ENCODE measurements around the gene SLC35B2.
A peak's percentile ranks its signal among the peaks of the same experiment; 100 is the strongest.
"Not testable (repeated sequence)": the region's sequence is repeated elsewhere in the genome, so short reads cannot be mapped to it uniquely, and the experiment has no call there.

The SLC35B2 gene

DNA sequence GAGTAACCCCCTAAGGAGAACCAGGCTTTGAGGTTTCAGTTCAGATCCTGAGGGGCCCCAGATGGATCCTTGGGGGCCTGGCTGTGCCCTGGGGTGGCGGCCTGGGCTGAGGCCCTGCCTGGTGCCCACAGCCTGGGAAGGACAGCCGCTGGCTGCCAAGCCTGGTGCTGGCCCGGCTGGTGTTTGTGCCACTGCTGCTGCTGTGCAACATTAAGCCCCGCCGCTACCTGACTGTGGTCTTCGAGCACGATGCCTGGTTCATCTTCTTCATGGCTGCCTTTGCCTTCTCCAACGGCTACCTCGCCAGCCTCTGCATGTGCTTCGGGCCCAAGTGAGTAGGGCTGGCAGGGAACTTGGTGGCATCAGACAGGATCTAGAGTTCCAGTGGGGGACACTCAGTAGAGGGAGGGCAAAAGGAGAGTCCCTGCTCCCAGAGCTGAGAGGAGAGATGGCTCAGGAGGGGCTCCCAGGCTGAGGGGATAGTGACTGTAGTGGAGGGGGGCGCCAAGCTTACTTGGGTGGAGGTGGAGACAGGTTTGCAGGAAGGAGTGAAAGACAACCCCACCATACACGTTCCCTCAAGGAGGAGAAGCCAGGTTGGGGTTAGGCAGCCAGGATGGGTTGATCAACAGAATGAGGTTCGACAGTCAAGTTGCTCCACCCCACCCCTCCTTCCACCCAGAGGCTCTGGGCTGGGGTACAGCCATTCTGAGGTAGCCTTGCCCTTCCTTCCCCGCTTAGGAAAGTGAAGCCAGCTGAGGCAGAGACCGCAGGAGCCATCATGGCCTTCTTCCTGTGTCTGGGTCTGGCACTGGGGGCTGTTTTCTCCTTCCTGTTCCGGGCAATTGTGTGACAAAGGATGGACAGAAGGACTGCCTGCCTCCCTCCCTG, 24.4 kb downstream of the SLC35B2 start:
- DNase-seq: no peak

DNA sequence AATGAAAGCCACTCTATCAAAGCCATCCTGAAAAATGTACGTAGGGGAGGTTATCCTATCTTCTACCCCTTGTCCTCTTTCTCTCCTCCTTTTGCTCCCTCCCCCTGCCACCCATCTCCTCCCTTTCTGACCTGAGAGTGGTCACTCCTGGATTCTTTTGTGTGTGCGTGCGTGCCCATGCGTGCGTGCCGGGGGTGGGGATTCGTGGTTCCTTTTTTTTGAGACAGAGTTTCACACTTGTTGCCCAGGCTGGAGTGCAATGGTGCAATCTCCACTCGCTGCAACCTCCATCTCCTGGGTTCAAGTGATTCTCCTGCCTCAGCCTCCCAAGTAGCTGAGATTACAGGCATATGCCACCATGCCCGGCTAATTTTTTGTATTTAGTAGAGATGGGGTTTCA, 25.9 kb downstream of the SLC35B2 start:
- not testable (repeated sequence) for DNase-seq

DNA sequence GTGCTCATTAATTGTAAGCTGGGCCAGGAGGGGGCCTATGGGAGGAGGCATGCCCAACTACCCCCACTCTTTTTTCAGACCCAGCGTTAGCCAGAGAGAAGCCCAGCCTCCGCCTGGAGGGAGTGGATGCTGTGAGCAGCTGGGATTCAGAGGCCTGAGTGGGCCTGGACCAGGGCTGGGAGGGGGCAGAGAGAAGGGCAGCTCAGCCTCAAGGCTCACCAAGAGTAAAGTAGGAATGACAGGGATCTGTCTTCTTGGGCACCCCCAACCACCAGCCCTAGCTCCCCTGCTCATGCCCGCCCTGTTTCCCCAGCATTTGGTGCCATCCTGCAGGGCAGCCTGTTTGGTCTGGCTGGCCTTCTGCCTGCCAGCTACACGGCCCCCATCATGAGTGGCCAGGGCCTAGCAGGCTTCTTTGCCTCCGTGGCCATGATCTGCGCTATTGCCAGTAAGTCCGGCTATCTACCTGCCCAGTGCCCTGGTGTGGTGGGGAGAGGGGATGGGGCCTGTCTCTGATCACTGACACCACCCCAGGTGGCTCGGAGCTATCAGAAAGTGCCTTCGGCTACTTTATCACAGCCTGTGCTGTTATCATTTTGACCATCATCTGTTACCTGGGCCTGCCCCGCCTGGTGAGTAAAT, 27.2 kb downstream of the SLC35B2 start:
- DNase-seq: no peak

DNA sequence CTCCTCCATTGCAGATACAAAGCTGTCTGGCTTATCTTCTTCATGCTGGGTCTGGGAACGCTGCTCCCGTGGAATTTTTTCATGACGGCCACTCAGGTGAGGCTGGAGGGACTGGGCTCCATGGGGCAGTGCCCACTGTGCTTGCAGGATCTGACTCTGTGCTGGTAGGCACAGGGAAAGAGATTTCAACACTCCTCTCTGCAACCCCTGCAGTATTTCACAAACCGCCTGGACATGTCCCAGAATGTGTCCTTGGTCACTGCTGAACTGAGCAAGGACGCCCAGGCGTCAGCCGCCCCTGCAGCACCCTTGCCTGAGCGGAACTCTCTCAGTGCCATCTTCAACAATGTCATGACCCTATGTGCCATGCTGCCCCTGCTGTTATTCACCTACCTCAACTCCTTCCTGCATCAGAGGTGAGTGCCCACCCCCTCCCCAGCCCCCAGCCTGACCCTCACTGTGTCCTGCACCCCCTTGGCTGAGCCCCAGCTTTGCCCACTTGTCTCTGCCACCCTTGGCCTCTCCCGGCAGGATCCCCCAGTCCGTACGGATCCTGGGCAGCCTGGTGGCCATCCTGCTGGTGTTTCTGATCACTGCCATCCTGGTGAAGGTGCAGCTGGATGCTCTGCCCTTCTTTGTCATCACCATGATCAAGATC, 27.8 kb downstream of the SLC35B2 start:
- DNase-seq: no peak

DNA sequence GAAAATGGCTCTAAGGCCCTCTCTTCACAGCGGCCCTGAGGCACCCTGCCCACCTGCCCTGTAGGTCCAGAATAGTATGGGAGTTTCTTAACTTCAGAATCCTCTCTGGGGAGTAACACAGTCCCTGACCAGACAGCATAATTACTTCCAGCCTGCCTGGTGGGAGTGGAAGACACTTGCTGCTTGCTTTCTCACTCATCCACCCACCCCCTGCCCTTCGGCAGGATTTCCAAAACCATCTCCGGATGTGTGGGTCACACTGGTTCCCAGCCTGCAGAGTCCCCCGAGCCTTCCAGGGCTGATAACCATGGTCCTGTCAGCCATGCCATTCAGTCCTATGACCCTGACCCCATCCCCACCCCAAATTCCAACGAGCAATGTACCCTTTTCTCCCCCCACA, 28.5 kb downstream of the SLC35B2 start:
- DNase-seq: no peak

DNA sequence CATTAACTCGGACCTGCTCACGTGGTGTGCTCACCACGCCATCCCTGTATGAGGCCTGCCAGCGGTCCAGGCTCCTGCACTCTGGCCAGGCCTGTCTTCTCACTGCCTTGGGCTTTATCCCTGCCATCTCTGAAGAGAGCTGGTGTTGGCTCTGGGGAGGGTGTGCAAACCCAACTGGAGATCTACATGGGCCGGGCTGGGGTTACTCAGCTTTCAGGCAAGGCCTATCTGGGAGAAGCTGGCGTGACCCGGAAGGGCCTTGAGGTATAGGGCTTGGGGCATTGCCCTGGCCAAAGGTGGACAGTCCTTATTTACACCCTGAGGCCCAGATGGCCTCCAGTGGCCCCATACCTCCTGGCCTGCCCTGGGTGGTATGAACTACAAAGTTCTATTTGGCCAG, 28.9 kb downstream of the SLC35B2 start:
- DNase-seq: no peak

DNA sequence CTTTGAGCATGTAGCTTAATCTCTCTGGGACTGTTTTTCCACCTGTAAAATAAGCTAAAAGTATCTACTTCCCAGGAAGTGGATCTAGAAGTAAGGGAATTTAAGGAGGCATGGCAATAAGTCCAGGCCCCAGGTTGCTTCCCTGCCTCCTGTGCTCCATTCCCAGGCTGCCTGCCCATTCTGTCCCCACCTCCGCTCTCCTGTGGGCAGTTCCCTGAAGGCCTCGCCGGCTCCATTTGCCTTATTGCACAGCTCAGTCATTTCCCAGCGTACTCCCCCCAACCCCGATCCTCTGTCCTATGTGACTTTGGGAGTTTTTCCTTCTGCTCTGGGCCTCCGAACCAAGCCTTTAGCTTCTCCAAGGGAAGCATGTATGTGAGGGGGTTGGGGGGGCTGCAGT, 29.3 kb downstream of the SLC35B2 start:
- DNase-seq: no peak

DNA sequence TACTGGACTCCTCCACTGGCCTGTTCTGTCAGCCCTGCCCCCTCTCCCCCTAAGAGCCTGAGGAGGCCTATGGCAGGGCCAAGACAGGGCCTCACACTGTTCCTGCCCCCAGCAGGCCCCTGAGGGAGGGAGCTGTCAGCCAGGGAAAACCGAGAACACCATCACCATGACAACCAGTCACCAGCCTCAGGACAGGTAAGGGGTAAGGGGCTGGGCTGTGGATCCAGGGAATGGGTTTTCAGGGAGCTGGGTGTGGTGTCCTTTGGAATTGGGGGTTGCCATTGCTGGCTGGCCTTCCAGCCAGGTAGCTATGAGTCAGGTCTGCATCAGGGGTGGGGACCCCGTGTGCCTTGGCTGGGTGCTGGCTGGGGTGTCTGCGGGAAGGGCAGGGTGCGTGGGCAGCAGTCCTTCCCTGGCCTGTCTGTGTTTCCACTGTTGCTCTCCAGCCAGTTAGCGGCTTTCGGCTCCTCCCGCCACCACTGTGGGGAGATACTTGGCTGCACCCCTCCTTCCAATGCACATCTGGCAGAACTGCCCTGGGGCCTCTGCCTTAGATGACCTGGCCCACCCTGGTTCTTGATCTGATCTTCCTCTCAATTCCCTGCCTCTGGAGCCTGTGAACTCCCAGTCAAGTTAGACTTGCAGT, 30.1 kb downstream of the SLC35B2 start:
- DNase-seq: no peak

DNA sequence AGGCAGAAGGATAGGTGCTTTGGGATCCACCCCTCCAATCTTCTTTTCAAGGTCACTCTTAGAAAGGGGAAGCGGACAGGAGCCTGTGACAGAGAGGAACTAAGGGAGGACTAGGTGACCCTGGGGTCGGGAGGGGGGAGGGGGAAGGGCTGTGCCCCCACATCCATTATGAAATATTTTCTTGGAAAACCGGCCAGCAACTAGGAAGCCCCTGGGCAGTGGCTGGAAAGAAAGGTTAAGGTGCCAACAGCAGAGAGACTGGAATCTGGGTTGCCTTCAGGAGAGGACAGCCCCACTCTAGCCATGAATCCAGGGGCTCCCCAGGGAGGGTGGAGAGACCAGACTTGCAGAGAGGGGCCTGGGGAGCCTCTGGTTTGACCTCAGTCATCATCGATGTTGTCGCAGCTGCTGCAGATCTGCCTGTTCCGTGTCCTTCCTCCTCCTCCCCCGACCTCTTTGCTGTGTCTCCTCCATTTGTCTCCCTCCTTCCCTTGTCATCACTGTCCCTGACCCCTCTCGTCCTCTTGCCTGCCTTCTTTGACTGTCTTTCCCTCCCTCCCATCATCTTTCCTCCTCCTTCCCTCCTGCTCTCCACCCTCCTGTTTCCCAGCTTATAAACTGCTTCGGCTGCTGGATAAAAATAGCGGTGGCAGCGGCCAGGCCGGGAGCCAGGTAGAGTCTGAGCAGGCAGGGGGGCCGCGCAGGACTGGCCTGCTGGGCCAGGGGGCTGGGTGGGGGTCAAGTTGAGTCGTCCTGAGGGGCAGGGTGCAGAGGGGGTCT, 30.8 kb downstream of the SLC35B2 start:
- no peak for DNase-seq

DNA sequence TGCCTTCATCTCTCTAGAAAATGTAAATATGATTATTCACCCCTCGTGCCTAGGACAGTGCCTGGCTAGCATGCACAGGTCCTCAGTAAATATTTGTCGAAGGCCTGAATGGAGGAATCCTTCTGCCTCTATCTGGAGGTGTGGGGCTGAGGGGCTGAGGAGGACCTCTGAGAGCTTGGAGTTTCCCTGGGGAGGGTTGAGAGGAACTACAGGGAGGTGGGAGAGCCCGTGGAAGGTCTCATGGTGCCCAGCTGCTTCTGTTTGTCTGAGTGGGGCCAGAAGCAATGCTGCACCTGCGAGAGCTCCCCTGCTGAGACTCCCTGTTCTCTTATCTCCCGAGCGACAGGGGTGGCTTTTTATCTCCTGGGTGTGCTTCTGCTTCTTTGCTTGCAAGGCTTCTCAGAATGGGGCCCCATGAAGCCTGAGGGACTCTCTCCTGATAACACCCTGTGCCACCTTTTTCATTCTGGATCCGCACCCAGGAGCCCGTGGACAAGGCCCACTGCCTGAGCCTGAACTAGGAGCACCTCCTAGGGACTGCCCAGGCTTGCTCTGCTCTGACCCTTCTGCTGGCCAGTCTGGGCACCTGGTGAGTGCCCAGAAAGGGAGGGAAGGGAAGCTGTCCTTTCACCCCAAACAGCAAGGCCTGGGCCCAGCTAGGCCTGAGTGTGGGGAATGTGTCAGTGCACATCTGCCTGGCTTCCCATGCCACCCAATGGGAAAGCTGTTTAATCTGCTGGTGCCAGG, 31.6 kb downstream of the SLC35B2 start:
- DNase-seq: no peak

DNA sequence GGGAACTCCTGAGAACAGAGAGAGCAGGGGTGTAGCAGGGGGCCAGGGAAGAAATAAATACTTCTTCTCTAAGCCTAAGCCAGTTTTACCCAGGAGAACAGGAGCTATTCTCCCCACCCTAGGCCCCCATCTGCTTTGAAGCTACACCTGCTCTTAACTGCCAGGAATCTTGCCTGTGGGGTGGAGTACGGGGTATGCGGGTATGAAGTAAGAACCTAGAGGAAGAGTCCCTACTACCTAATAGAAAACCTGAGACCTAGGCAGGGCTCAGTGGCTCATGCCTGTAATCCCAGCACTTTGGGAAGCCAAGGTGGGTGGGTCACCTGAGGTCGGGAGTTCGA, 32.4 kb downstream of the SLC35B2 start:
- no peak for DNase-seq

DNA sequence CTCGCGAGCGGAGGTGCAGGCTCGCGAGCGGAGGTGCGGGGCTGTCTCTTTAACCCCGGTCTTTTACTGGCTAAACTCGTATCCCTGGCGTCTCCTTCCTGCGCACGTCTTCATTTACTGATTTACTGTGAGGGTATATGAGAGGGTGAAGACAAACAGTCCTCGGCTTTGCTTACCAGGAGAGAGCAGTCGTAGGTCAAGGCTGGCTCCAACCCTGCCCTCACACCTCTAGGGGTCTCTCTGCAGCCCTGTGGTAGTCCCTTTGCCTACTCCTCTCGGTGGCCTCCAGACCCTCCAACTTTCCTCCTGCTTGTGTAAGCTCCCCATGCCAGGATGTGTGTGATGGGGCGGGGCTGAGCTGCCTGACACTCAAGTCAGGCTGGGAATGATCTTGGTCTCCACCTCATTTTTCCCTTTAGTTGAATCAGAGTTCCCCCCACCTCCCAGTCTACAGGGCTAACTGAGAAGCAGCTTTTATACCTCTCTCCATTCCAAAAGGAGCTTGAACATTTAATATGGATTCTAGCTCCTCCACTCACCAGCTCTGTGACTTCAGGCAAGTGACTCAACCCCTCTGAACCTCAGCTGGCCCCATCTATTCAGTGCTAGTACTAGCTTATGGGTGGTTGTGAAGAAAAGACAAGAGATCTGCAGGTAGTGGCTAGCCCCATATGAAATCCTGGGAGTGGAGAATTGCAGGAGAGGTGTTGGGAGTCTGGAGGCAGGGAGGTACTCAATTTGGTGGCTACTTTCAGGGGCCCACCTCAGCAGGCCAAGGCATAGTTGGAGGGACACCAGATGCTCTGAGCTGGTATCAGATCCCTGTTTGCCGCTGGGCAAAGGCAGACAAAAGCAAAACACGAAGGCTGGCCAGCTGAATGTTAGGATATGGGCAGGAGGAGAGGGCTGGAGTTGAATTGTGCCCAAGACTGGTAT, 33.0 kb downstream of the SLC35B2 start:
- DNase-seq: peak; percentile 49

DNA sequence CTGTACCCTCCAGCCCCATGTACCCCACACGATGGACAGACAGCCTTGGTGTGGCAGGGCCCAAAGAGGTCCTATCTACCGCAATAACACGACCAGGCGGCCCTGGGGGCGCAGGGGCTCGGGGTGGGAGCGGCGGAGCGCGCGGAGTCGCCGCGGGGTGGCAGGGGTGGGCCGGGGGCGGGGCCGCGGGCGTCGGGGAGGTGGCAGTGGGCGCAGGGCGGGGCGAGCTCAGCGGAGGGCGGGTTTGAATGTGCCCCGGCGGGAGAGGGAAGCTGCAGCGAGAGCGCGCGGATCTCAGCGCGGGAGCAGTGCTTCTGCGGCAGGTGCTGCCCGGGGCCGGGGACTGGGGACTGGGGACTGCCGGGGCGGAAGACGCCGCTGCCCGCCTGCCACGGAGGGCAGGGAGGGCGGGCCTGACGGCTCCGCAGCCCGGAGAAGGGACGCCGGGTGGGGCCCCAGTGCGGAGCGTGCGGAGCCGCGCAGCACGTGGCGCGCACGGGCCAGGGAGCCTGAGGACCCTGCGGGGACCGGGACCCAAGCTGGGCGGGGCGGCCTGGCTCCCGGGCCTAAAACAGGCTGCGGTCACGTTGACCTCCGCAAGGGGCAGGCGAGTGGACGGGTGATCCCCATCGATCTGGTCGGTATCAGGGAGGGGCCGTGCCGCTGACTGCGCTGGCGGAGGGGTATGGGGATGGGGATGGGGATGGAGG, 33.9 kb downstream of the SLC35B2 start, which contains the start of gene SLC29A1:
TSS of gene SLC29A1 (plus strand) at position 277 of the 710 bp plus-strand sequence. CDS start 3,719 bp downstream, outside the sequence.
- peak; percentile 78 for DNase-seq

DNA sequence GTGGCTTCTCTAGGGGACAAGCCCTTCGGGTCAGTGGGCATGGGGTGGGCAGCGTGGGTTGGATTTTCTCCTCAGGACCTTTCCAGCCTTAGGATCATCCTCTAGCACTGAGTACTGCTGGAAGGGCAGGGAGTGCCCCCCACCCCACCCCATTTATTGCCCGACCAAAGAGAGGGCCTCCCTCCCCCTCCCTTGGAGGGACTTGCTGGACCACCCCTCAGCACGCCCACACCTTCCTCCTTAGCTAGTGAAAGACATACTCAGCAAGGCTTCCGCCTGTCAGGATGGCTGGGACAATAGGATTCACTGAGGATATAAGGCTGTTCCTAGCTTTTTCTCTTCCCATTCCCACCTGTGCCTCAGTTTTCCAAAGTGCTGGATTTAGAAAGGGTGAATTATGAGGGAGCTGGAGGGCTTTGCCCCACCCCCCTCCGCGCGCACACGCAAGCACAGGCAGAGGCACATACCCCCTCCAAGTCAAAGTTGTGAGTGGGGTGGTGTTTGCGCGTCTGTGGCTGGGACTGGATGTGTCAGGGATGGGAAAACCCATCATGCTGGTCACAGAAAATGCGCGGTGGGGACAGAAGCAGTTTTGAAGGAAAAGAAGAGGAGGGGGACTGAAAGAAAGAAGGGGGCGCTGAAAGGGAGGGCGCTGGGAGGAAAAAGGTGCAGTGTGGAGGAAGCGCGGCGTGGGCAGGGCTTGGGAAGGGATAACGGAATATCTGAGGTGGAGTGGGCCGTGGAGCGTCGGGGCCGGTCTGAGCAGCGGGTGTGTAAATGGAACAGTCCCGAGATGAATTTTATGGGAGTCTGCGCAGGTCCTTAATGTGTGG, 34.6 kb downstream of the SLC35B2 start:
- no peak for DNase-seq

DNA sequence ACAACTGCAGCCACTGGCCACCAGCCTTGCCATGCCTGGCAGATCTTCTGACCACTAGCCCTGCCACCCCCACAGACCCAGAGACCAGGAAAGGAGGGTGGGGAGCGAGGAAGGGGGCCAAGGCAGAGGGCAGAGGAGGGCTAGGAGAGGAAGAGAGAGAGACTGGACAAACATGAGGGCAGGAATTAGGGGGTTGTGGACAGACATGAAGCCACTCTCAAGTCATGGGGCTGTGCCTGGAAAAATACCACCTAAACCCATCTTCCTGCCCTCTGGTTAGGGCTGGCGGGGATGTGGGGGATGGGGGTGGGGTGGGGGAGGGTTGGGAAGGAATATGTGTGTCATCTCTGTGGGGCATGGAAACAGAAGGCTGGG, 35.4 kb downstream of the SLC35B2 start:
- no peak for DNase-seq

DNA sequence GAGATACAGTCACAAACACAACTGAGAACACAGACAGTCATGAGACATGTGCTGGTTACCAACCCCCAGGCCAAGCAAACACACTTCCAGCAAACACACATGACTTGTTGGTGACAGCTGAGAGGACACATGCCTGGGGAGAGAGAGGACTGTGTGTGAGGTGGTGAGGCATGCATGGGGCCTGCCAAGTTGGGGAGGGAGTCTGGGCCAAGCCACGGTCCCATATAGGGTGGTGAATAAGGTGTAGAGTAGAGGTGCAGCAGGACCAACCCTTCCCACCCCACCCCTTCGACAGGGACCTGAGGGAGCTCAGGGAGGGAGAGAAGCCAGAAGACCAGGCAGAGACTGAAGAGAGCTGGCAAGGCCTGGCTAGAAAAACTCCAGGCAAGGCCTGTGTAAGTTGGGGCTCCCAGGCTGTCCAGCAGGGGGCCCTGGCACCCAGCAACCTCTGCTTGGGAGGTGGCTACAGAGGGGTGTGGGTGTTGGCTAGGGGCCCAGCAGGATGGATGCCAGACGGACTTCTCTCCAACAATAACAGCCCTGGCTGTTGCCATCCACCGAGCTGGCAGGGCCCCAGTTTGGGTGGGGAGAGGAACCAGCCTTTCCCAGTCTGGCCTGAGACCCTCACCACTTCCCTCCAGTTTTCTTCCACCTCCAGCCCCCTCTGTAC, 35.9 kb downstream of the SLC35B2 start:
- peak; percentile 87 for DNase-seq

DNA sequence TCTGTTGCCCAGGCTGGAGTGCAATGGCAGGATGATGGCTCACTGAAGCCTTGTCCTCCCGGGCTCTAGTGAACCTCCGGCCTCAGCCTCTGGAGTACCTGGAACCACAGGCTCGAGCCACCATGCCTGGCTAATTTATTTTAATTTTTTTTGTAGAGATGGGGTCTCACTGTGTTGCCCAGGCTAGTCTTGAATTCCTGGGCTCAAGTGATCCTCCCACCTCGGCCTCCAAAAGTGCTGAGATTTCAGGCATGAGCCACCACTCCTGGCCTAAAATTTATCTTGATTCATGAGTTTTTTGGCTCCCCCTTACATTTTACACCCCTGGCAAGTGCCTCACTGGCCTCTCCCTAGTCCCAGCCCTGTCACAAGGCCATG, 36.4 kb downstream of the SLC35B2 start:
- no peak for DNase-seq
